CD4-positive, alpha-beta T cell treated with Interleukin-15 for 4 hours (primary cell): Measurements from ENCODE around the gene SLC4A1AP.
"Not testable (repeated sequence)": the region's sequence is repeated elsewhere in the genome, so short reads cannot be mapped to it uniquely, and the experiment has no call there.

ENCODE experiments used
- DNase-seq: peaks from one replicate; pipeline ENCODE4 v3.0.0-alpha.2; 2020; ENCODE audit warnings: low spot score

SLC4A1AP gene

GRCh38 chr2:27663285-27664153, at the start of gene SLC4A1AP, which contains the start of gene SUPT7L:
SLC4A1AP (plus strand) TSS chr2:27663889; CDS start chr2:27663915, 26 bp downstream.
SUPT7L (minus strand) TSS chr2:27663614; CDS start chr2:27662192, 1,422 bp downstream.
- DNase-seq: peak; percentile 72

GRCh38 chr2:27613985-27614384, 49.7 kb upstream of the SLC4A1AP start:
- DNase-seq: no peak

GRCh38 chr2:27615316-27615715, 48.4 kb upstream of the SLC4A1AP start:
- DNase-seq: no peak

- no peak for DNase-seq
Measured at GRCh38 chr2:27621524-27621923, 42.2 kb upstream of the SLC4A1AP start.

- no peak for DNase-seq
Measured at GRCh38 chr2:27622921-27623384, 40.7 kb upstream of the SLC4A1AP start.

GRCh38 chr2:27624943-27625342, 38.7 kb upstream of the SLC4A1AP start:
- DNase-seq: no peak

GRCh38 chr2:27626323-27626722, 37.4 kb upstream of the SLC4A1AP start:
- not testable (repeated sequence) for DNase-seq

- not testable (repeated sequence) for DNase-seq
Measured at GRCh38 chr2:27626921-27627320, 36.8 kb upstream of the SLC4A1AP start.

- peak; percentile 17 for DNase-seq
Measured at GRCh38 chr2:27627963-27628766, 35.5 kb upstream of the SLC4A1AP start.

- peak; percentile 94 for DNase-seq
Measured at GRCh38 chr2:27628767-27629709, 34.7 kb upstream of the SLC4A1AP start, which contains the start of the genes CCDC121 and GPN1. CCDC121 (minus strand) TSS chr2:27629012; CDS start chr2:27627799, 1,213 bp downstream. GPN1 (plus strand) TSS chr2:27629050; CDS start chr2:27629059, 9 bp downstream.

- not testable (repeated sequence) for DNase-seq
Measured at GRCh38 chr2:27630257-27630656, 33.4 kb upstream of the SLC4A1AP start.

GRCh38 chr2:27634291-27634690, 29.4 kb upstream of the SLC4A1AP start:
- DNase-seq: no peak

GRCh38 chr2:27636766-27637165, 26.9 kb upstream of the SLC4A1AP start:
- DNase-seq: no peak

- DNase-seq: peak; percentile 52
Measured at GRCh38 chr2:27638037-27638637, 25.6 kb upstream of the SLC4A1AP start.

GRCh38 chr2:27638709-27639108, 25.0 kb upstream of the SLC4A1AP start:
- DNase-seq: no peak

- no peak for DNase-seq
Measured at GRCh38 chr2:27640722-27641245, 22.9 kb upstream of the SLC4A1AP start.

GRCh38 chr2:27645197-27645596, 18.5 kb upstream of the SLC4A1AP start:
- DNase-seq: no peak

GRCh38 chr2:27647289-27647688, 16.4 kb upstream of the SLC4A1AP start:
- DNase-seq: no peak

- DNase-seq: no peak
Measured at GRCh38 chr2:27647737-27648136, 16.0 kb upstream of the SLC4A1AP start.

- DNase-seq: no peak
Measured at GRCh38 chr2:27651056-27651455, 12.6 kb upstream of the SLC4A1AP start.

GRCh38 chr2:27652341-27652740, 11.3 kb upstream of the SLC4A1AP start:
- no peak for DNase-seq
